HepG2 (cell line): Measurements from ENCODE around the gene FAM221B. TPM values are rescaled to one million over a fixed set of nuclear protein-coding genes. Genes with fewer than 3 reads are reported as not detected.

Source experiments
- ARHGAP35 ChIP-seq: sonication (generic); formaldehyde crosslinking; IDR thresholded peaks from 2 replicates; pipeline ENCODE4 v1.9.0; 2022; ENCODE audit warnings: mild to moderate bottlenecking, inconsistent platforms, moderate library complexity, missing genetic modification reagents, borderline replicate concordance
- CCAR2 ChIP-seq: fragments of 200-400 bp; formaldehyde crosslinking; optimal IDR thresholded peaks from 2 replicates; pipeline ENCODE3; 2018; ENCODE audit warnings: low read depth, mild to moderate bottlenecking, low read length, moderate library complexity
- HOXA9 ChIP-seq: sonication (generic); formaldehyde crosslinking; IDR thresholded peaks from 2 replicates; pipeline ENCODE4 v1.8.1; 2022; ENCODE audit warnings: missing genetic modification reagents, mild to moderate bottlenecking, moderate library complexity, borderline replicate concordance
- HOXD1 ChIP-seq: sonication (generic); formaldehyde crosslinking; IDR thresholded peaks from 2 replicates; pipeline ENCODE4 v1.5.0; 2020; ENCODE audit warnings: missing genetic modification reagents
- MLLT10 ChIP-seq: sonication (generic); formaldehyde crosslinking; IDR thresholded peaks from 2 replicates; pipeline ENCODE4 v1.4.0; 2020; ENCODE audit warnings: missing genetic modification reagents
- MYPOP ChIP-seq: sonication (generic); formaldehyde crosslinking; IDR thresholded peaks from 2 replicates; pipeline ENCODE4 v1.8.1; 2023; ENCODE audit warnings: mild to moderate bottlenecking, moderate library complexity, missing genetic modification reagents
- NR2F1 ChIP-seq, 2 experiments: fragments of 450-650 bp in 1 of 2; formaldehyde crosslinking in 1 of 2; IDR thresholded peaks; 2 replicates each; pipeline versions ENCODE4 v1.5.0 to v1.6.1; 2016 to 2020; ENCODE audit warnings: mild to moderate bottlenecking in 1 of 2, missing compliant biosample characterization in 1 of 2, missing genetic modification reagents in 1 of 2, moderate library complexity in 1 of 2
- PATZ1 ChIP-seq: sonication (generic); formaldehyde crosslinking; IDR thresholded peaks from 2 replicates; pipeline ENCODE4 v1.4.0; 2020; ENCODE audit warnings: missing genetic modification reagents
- SIX4 ChIP-seq: sonication (generic); formaldehyde crosslinking; IDR thresholded peaks from 2 replicates; pipeline ENCODE4 v1.4.0; 2020; ENCODE audit warnings: missing genetic modification reagents
- SP4 ChIP-seq: sonication (generic); formaldehyde crosslinking; IDR thresholded peaks from 2 replicates; pipeline ENCODE4 v1.8.1; 2023; ENCODE audit warnings: mild to moderate bottlenecking, missing genetic modification reagents
- STAT6 ChIP-seq: sonication (generic); formaldehyde crosslinking; IDR thresholded peaks from 2 replicates; pipeline ENCODE4 v1.4.0; 2020; ENCODE audit warnings: missing genetic modification reagents, mild to moderate bottlenecking, borderline replicate concordance
- ZNF331 ChIP-seq: sonication (generic); formaldehyde crosslinking; IDR thresholded peaks from 2 replicates; pipeline ENCODE4 v1.4.0; 2020; ENCODE audit warnings: missing genetic modification reagents
- ZNF556 ChIP-seq: sonication (generic); formaldehyde crosslinking; IDR thresholded peaks from 2 replicates; pipeline ENCODE4 v1.4.0; 2020; ENCODE audit warnings: mild to moderate bottlenecking, missing genetic modification reagents, borderline replicate concordance
- ZNF557 ChIP-seq: sonication (generic); formaldehyde crosslinking; IDR thresholded peaks from 2 replicates; pipeline ENCODE4 v1.4.0; 2020; ENCODE audit warnings: missing genetic modification reagents
- ZNF609 ChIP-seq: sonication (generic); formaldehyde crosslinking; IDR thresholded peaks from 2 replicates; pipeline ENCODE4 v1.4.0; 2020; ENCODE audit warnings: mild to moderate bottlenecking, missing genetic modification reagents, borderline replicate concordance
- ZNF614 ChIP-seq: IDR thresholded peaks from 2 replicates; pipeline ENCODE4 v1.6.1; 2018; ENCODE audit warnings: missing biosample characterization, missing genetic modification reagents, inconsistent platforms, borderline replicate concordance
- ZNF724P ChIP-seq: sonication (generic); formaldehyde crosslinking; IDR thresholded peaks from 2 replicates; pipeline ENCODE4 v1.8.0; 2022; ENCODE audit warnings: missing genetic modification reagents, borderline replicate concordance
- ZNF777 ChIP-seq: sonication (generic); formaldehyde crosslinking; IDR thresholded peaks from 2 replicates; pipeline ENCODE4 v1.4.0; 2020; ENCODE audit warnings: missing genetic modification reagents
- polyA plus RNA-seq, 8 experiments: library from polyadenylated mRNA; depleted of rRNA in 3 of 8; stranded (reverse) in 7 of 8; unstranded in 1 of 8; fragments of >200 nt; fragmentation: Illumina TruSeq in 4 of 8; extraction: Trizol in 4 of 8; gene quantifications; 2 replicates each; pipeline versions ENCODE4 v1.2.1 to v1.2.3, GENCODE V29; 2011 to 2016; ENCODE audit warnings: low read depth in 4 of 8, missing spikeins in 1 of 8, mixed read lengths in 1 of 8; ENCODE audit not compliant: insufficient read depth in 1 of 8
- total RNA-seq, 5 experiments: library from RNA; depleted of rRNA; stranded (reverse); fragments of >200 nt; fragmentation: Illumina TruSeq; extraction: Trizol; gene quantifications; 2 replicates each; pipeline ENCODE4 v1.2.3, GENCODE V29; 2016; ENCODE audit warnings: low read depth in 1 of 5

FAM221B gene
- total and polyA plus RNA-seq, 2 of the 13 experiments (the other 11 are each of a cell fraction or from before 2014, with no cell fraction given): not detected

GRCh38 chr9:35814106-35814840 is 14.3 kb downstream of the FAM221B start (continued):
- peak; percentile 50 for TF ChIP-seq CCAR2
- TF ChIP-seq ZNF614 (CRISPR knock-in tag): peak; percentile 78; the same call in 1 of the 2 replicates
- TF ChIP-seq HOXA9 (CRISPR knock-in tag): 0 out of 2 replicates have a peak, but pooled peaks have one; percentile 49
- TF ChIP-seq ZNF331 (CRISPR knock-in tag): peak; percentile 60
- peak; percentile 54; the same call in 1 of the 2 replicates for TF ChIP-seq ZNF724P
- TF ChIP-seq STAT6 (CRISPR knock-in tag): no peak
- TF ChIP-seq MLLT10 (CRISPR knock-in tag): no peak
- peak; percentile 7; the same call in 1 of the 2 replicates for TF ChIP-seq MYPOP (CRISPR knock-in tag)
- TF ChIP-seq ZNF556 (CRISPR knock-in tag): no peak
- peak; percentile 21; the same call in 1 of the 2 replicates for TF ChIP-seq HOXD1 (CRISPR knock-in tag)
- peak; percentile 35 for TF ChIP-seq ZNF609 (CRISPR knock-in tag)
- TF ChIP-seq SP4 (CRISPR knock-in tag): peak; percentile 19; the same call in 1 of the 2 replicates
- 0 out of 2 replicates have a peak, but pooled peaks have one; percentile 36 for TF ChIP-seq ZNF557
- TF ChIP-seq PATZ1 (CRISPR knock-in tag): peak; percentile 41; the same call in 1 of the 2 replicates
- peak; percentile 82 to 89 for TF ChIP-seq NR2F1 (CRISPR knock-in tag; IDR thresholded peaks at IDR 0.05)
- TF ChIP-seq ZNF777 (CRISPR knock-in tag): peak; percentile 44; the same call in 1 of the 2 replicates
- peak; percentile 74; the same call in 1 of the 2 replicates for TF ChIP-seq ARHGAP35 (CRISPR knock-in tag)
- no peak for TF ChIP-seq SIX4 (CRISPR knock-in tag)
